ENCODE results near the gene TMEM151B. TPM values are rescaled to one million over a fixed set of nuclear protein-coding genes. Genes with fewer than 3 reads are reported as not detected.
A peak's percentile ranks its signal among the peaks of the same experiment; 100 is the strongest.

TMEM151B gene
- total and polyA plus RNA-seq, 9 of the 15 experiments (the other 6 are each of a cell fraction or from before 2014, with no cell fraction given), result not detected

DNA sequence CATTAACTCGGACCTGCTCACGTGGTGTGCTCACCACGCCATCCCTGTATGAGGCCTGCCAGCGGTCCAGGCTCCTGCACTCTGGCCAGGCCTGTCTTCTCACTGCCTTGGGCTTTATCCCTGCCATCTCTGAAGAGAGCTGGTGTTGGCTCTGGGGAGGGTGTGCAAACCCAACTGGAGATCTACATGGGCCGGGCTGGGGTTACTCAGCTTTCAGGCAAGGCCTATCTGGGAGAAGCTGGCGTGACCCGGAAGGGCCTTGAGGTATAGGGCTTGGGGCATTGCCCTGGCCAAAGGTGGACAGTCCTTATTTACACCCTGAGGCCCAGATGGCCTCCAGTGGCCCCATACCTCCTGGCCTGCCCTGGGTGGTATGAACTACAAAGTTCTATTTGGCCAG is 41.8 kb upstream of the TMEM151B start:
- ChIA-PET CTCF (ENCODE audit: low intra/inter-chr PET ratio) (no interaction called here), POLR2A (interaction anchor here (1.1 to 6.5 kb wide), 2 partner anchors 15 to 18 kb away, joined by 4 to 104 read pairs; partner anchors contain the start of gene HSP90AB1)
- peaks cover 51% of the 10 kb centered on the region for H3K79me2 ChIP-seq (ENCODE audit: control insufficient read depth, insufficient read depth, low read length)

More for the DNA sequence above, 41.8 kb upstream of the TMEM151B start:
- Histone ChIP-seq H4K20me1 (replicated peaks; ENCODE audit: control insufficient read depth, insufficient read depth, low read length) (peaks cover 3% of the 10 kb centered on the region; the same call in 1 of the 2 replicates), H3K9me3 (replicated peaks; ENCODE audit: control insufficient read depth, insufficient read depth, low read depth, low read length) (no peaks in the 10 kb centered on the region), H3K27ac (ENCODE audit: extremely low read depth, low read depth, low read length) (no peak overlapping the region), H3K4me3 (no peak overlapping the region), H3K4me1 (replicated peaks in 1 of 2; ENCODE audit: control insufficient read depth in 2 of 2, insufficient read depth in 2 of 2, low read length in 2 of 2) (peaks cover 40 to 65% of the 10 kb centered on the region in 2 experiments), H3K9ac (ENCODE audit: insufficient read depth in 1 of 2, low read depth in 2 of 2, low read length in 2 of 2) (peak overlapping the region in 1 of 2 experiments; percentile 76; a peak in 1 of 4 replicates), H2AFZ (ENCODE audit: low read depth, low read length) (no peak overlapping the region), H3K9me1 (ENCODE audit: control insufficient read depth, insufficient read depth, low read length) (peaks cover 6% of the 10 kb centered on the region), H3K36me3 (ENCODE audit: control insufficient read depth, insufficient read depth, low read length) (peaks cover 65% of the 10 kb centered on the region), H3K27me3 (ENCODE audit: control insufficient read depth in 2 of 2, insufficient read depth in 2 of 2, low read length in 2 of 2) (no peaks in the 10 kb centered on the region), H3K4me2 (ENCODE audit: insufficient read depth, low read length) (no peak overlapping the region)
- 87% methylated on average over 7 of the region's 7 CpGs for WGBS (ENCODE audit: insufficient coverage, low coverage, missing lambda C conversion rate)
- TF ChIP-seq RBM17 (IDR thresholded peaks at IDR 0.05; ENCODE audit: borderline replicate concordance, low read depth, low read length), result no peak
- TF ChIP-seq PATZ1 (CRISPR knock-in tag; IDR thresholded peaks at IDR 0.05; ENCODE audit: borderline replicate concordance), result no peak
- TF ChIP-seq, protein P1, sequence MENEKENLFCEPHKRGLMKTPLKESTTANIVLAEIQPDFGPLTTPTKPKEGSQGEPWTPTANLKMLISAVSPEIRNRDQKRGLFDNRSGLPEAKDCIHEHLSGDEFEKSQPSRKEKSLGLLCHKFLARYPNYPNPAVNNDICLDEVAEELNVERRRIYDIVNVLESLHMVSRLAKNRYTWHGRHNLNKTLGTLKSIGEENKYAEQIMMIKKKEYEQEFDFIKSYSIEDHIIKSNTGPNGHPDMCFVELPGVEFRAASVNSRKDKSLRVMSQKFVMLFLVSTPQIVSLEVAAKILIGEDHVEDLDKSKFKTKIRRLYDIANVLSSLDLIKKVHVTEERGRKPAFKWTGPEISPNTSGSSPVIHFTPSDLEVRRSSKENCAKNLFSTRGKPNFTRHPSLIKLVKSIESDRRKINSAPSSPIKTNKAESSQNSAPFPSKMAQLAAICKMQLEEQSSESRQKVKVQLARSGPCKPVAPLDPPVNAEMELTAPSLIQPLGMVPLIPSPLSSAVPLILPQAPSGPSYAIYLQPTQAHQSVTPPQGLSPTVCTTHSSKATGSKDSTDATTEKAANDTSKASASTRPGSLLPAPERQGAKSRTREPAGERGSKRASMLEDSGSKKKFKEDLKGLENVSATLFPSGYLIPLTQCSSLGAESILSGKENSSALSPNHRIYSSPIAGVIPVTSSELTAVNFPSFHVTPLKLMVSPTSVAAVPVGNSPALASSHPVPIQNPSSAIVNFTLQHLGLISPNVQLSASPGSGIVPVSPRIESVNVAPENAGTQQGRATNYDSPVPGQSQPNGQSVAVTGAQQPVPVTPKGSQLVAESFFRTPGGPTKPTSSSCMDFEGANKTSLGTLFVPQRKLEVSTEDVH (IDR thresholded peaks at IDR 0.05; ENCODE audit: low read depth, partially characterized antibody), result no peak
- no peak for TF ChIP-seq BACH1 (tag; IDR thresholded peaks at IDR 0.05)
- TF ChIP-seq PRDM10 (IDR thresholded peaks at IDR 0.05; ENCODE audit: partially characterized antibody), result no peak
- TF ChIP-seq MBD2 (IDR thresholded peaks at IDR 0.05; ENCODE audit: borderline replicate concordance, low read depth), result no peak
- TF ChIP-seq HDAC8 (tag; IDR thresholded peaks at IDR 0.05), result no peak
- no TSS peak for BruUV-seq (replicated peaks)
- ATAC-seq (no peak), FAIRE-seq (no peak), DNase-seq (ENCODE audit: extremely low read depth in 1 of 4, low spot score in 3 of 4) (no peak)
- in situ Hi-C loops (cut with MboI) (no loop called here), intact Hi-C loops (cut with micrococcal nuclease) (loop anchor here (10.0 kb wide), 1 partner anchor 594 kb away; the partner anchor contains the start of gene MAD2L1BP)

Measured in K562 (cell line).